ENCODE data around the gene TPST1.

The TPST1 gene

GRCh38 chr7:66198956-66199355 is 6.2 kb upstream of the TPST1 start:
- TF ChIP-seq FOXM1 (IDR thresholded peaks at IDR 0.05; ENCODE audit: borderline replicate concordance, low read depth) (no peak), CREB1 (IDR thresholded peaks at IDR 0.05; ENCODE audit: low read depth) (no peak)

- no peak for TF ChIP-seq FOXM1 (IDR thresholded peaks at IDR 0.05; ENCODE audit: borderline replicate concordance, low read depth)
- TF ChIP-seq CREB1 (IDR thresholded peaks at IDR 0.05; ENCODE audit: low read depth) = no peak
- TF ChIP-seq USF1 (IDR thresholded peaks at IDR 0.05) = no peak
- TF ChIP-seq REST (IDR thresholded peaks at IDR 0.05; ENCODE audit: low read depth) = no peak
- TF ChIP-seq CEBPB (IDR thresholded peaks at IDR 0.05) = no peak
- TF ChIP-seq NFIC (IDR thresholded peaks at IDR 0.05) = no peak
- no peak for TF ChIP-seq EP300 (IDR thresholded peaks at IDR 0.05; ENCODE audit: borderline replicate concordance)
- no peak for TF ChIP-seq EGR1 (IDR thresholded peaks at IDR 0.05)
- no peak for TF ChIP-seq YY1 (IDR thresholded peaks at IDR 0.05; ENCODE audit: low read depth)
- TF ChIP-seq TCF12 (IDR thresholded peaks at IDR 0.05; ENCODE audit: low read depth) = no peak
- no peak for TF ChIP-seq TEAD4 (IDR thresholded peaks at IDR 0.05)
- TF ChIP-seq, protein P1, sequence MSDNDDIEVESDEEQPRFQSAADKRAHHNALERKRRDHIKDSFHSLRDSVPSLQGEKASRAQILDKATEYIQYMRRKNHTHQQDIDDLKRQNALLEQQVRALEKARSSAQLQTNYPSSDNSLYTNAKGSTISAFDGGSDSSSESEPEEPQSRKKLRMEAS (IDR thresholded peaks at IDR 0.05) = no peak
These were observed 2.7 kb upstream of the TPST1 start for GRCh38 chr7:66202441-66202840.

- TF ChIP-seq FOXM1 (IDR thresholded peaks at IDR 0.05; ENCODE audit: borderline replicate concordance, low read depth) (no peak), TEAD4 (IDR thresholded peaks at IDR 0.05) (no peak), TAF1 (IDR thresholded peaks at IDR 0.05; ENCODE audit: low read depth) (no peak), ZBTB7A (IDR thresholded peaks at IDR 0.05; ENCODE audit: low read depth) (no peak), CEBPB (IDR thresholded peaks at IDR 0.05) (no peak), REST (IDR thresholded peaks at IDR 0.05; ENCODE audit: low read depth) (no peak), EP300 (IDR thresholded peaks at IDR 0.05; ENCODE audit: borderline replicate concordance) (no peak), RAD21 (IDR thresholded peaks at IDR 0.05; ENCODE audit: low read depth) (no peak), NFIC (IDR thresholded peaks at IDR 0.05) (no peak), EGR1 (IDR thresholded peaks at IDR 0.05) (no peak), TCF12 (IDR thresholded peaks at IDR 0.05; ENCODE audit: low read depth) (no peak), CREB1 (IDR thresholded peaks at IDR 0.05; ENCODE audit: low read depth) (no peak), USF1 (IDR thresholded peaks at IDR 0.05) (no peak), YY1 (IDR thresholded peaks at IDR 0.05; ENCODE audit: low read depth) (no peak)
- TF ChIP-seq, protein P1 (IDR thresholded peaks at IDR 0.05) = no peak
These were observed 582 bp downstream of the TPST1 start for GRCh38 chr7:66205741-66206090.

DNA sequence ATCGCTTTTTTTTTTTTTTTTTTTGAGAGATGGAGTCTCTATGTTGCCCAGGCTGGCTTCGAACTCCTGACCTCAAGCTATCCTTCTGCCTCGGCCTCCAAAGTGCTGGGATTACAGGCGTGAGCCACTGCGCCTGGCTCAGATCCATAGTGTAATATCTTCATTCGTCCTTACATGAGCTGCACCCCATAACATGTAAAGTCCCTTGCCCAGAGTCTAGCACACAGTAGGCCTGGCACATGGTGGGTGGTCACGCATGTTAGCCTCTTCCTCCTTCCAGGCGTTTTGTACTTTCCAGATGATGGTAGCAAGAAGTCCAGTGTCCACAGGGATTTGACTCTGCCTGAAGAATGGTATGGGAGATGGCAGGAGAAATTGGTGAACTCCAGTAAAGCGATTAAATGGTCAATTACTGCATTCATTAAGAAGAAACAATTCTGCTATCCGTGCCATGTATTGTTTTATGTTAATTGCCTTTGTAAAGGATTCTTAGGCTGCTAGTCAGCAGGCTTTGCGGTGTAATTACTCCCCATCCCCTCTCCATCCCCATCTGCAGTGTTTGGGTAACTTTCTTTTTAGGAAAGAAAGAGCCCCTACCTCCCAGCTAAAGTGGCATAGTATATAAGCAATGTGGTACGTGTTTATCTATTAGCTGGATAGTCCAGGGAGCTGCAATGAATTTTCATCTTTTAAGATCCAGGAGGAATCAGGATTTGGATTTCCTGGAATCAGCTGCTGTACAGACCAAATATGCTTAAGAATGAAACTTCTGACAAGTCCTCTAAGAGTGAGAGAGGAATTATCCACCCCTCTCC is 1.2 kb downstream of the TPST1 start:
- TF ChIP-seq USF1 (IDR thresholded peaks at IDR 0.05) (no peak), TCF12 (IDR thresholded peaks at IDR 0.05; ENCODE audit: low read depth) (no peak), CREB1 (IDR thresholded peaks at IDR 0.05; ENCODE audit: low read depth) (no peak)
- TF ChIP-seq, protein P1 (IDR thresholded peaks at IDR 0.05) = no peak

GRCh38 chr7:66206934-66207240 is 1.8 kb downstream of the TPST1 start:
- TF ChIP-seq TEAD4 (IDR thresholded peaks at IDR 0.05) = no peak
- TF ChIP-seq FOXM1 (IDR thresholded peaks at IDR 0.05; ENCODE audit: borderline replicate concordance, low read depth) = no peak
- no peak for TF ChIP-seq CEBPB (IDR thresholded peaks at IDR 0.05)
- no peak for TF ChIP-seq EGR1 (IDR thresholded peaks at IDR 0.05)
- TF ChIP-seq USF1 (IDR thresholded peaks at IDR 0.05) = no peak

Data from Ishikawa (cell line).